GM19351 (cell line): ENCODE results near the gene KCTD1.
"Not testable (repeated sequence)": the region's sequence is repeated elsewhere in the genome, so short reads cannot be mapped to it uniquely, and the experiment has no call there.

Experiments used
- ATAC-seq: cut with Tn5 transposase; IDR thresholded peaks from one replicate; pipeline ENCODE4 v1.9.1; 2021; ENCODE audit warnings: mild to moderate bottlenecking, moderate library complexity; ENCODE audit not compliant: unreplicated experiment

The KCTD1 gene

GRCh38 chr18:26459884-26460283 is 88.5 kb downstream of the KCTD1 start:
- no peak for ATAC-seq

GRCh38 chr18:26459340-26459739 is 89.0 kb downstream of the KCTD1 start:
- ATAC-seq: no peak

- ATAC-seq: peak; percentile 74
These were observed 89.7 kb downstream of the KCTD1 start for GRCh38 chr18:26458526-26459232.

GRCh38 chr18:26457611-26458353 is 90.6 kb downstream of the KCTD1 start:
- no peak for ATAC-seq

GRCh38 chr18:26457195-26457594 is 91.2 kb downstream of the KCTD1 start:
- ATAC-seq: no peak

GRCh38 chr18:26456070-26456491 is 92.3 kb downstream of the KCTD1 start:
- ATAC-seq: no peak

GRCh38 chr18:26455639-26456038 is 92.7 kb downstream of the KCTD1 start:
- no peak for ATAC-seq

GRCh38 chr18:26454616-26455015 is 93.7 kb downstream of the KCTD1 start:
- ATAC-seq: no peak

- ATAC-seq: no peak
These were observed 94.2 kb downstream of the KCTD1 start for GRCh38 chr18:26454192-26454591.

- ATAC-seq: no peak
These were observed 94.9 kb downstream of the KCTD1 start for GRCh38 chr18:26453386-26453901.

GRCh38 chr18:26450989-26451682 is 97.2 kb downstream of the KCTD1 start:
- ATAC-seq: no peak

- peak; percentile 58 for ATAC-seq
These were observed 99.6 kb downstream of the KCTD1 start for GRCh38 chr18:26448714-26449159.

- ATAC-seq: no peak
These were observed 104.5 kb downstream of the KCTD1 start for GRCh38 chr18:26443853-26444252.

GRCh38 chr18:26442126-26442525 is 106.2 kb downstream of the KCTD1 start:
- no peak for ATAC-seq

GRCh38 chr18:26440644-26441043 is 107.7 kb downstream of the KCTD1 start:
- ATAC-seq: no peak

- no peak for ATAC-seq
These were observed 108.8 kb downstream of the KCTD1 start for GRCh38 chr18:26439537-26439936.

GRCh38 chr18:26438980-26439379 is 109.4 kb downstream of the KCTD1 start:
- ATAC-seq: peak; percentile 100

- ATAC-seq: not testable (repeated sequence)
These were observed 110.7 kb downstream of the KCTD1 start for GRCh38 chr18:26437634-26438033.

- ATAC-seq: no peak
These were observed 111.9 kb downstream of the KCTD1 start for GRCh38 chr18:26436176-26437051.

GRCh38 chr18:26435415-26436095 is 112.8 kb downstream of the KCTD1 start:
- no peak for ATAC-seq
